Measurements from ENCODE around the gene HOXA7.

GRCh38 chr7:27143023-27143949 lies 13.2 kb downstream of the HOXA7 start, which contains the start of gene HOXA5:
- peak; percentile 59 for TF ChIP-seq CTCF (IDR thresholded peaks at IDR 0.05)
- no peak for TF ChIP-seq ZFX (IDR thresholded peaks at IDR 0.05; ENCODE audit: borderline replicate concordance)
